Activated CD8-positive, alpha-beta T cell treated with anti-CD3 and anti-CD28 coated beads for 36 hours (primary cell): ENCODE measurements around the gene CATSPERB. TPM values are rescaled to one million over a fixed set of nuclear protein-coding genes. Genes with fewer than 3 reads are reported as not detected.
"Not testable (repeated sequence)": the region's sequence is repeated elsewhere in the genome, so short reads cannot be mapped to it uniquely, and the experiment has no call there.

ENCODE experiments used
- ATAC-seq: fragments of 200-7000 bp; cut with Tn5 transposase; one replicate; pipeline ENCODE4 v1.10.0; 2021; ENCODE audit warnings: mild to moderate bottlenecking, moderate library complexity
- CTCF ChIA-PET: fragments of 350-600 bp; sonication (Branson Sonifier 250); formaldehyde crosslinking; loops from one replicate; lab custom pipeline; 2021; ENCODE audit warnings: antibody characterized with exemption; lab: Charles Lee
- POLR2A ChIA-PET: fragments of 350-600 bp; sonication (Branson Sonifier 250); formaldehyde crosslinking; loops from one replicate; lab custom pipeline; 2021; ENCODE audit warnings: antibody characterized with exemption; lab: Charles Lee
- DNase-seq: peaks from one replicate; pipeline ENCODE4 v3.0.0-alpha.2; 2020
- H3K27ac Mint-ChIP-seq: one replicate; pipeline ENCODE4 v1.8.0; 2021; ENCODE audit warnings: mild to moderate bottlenecking, mixed read lengths
- H3K27me3 Mint-ChIP-seq: one replicate; pipeline ENCODE4 v1.8.0; 2021; ENCODE audit warnings: mixed read lengths
- H3K36me3 Mint-ChIP-seq: one replicate; pipeline ENCODE4 v1.8.0; 2021; ENCODE audit warnings: low read depth, mixed read lengths
- H3K4me1 Mint-ChIP-seq: one replicate; pipeline ENCODE4 v1.8.0; 2021; ENCODE audit warnings: low read depth, mixed read lengths
- H3K4me3 Mint-ChIP-seq: one replicate; pipeline ENCODE4 v1.8.0; 2021; ENCODE audit warnings: mild to moderate bottlenecking, moderate library complexity, mixed read lengths
- H3K9me3 Mint-ChIP-seq: one replicate; pipeline ENCODE4 v1.8.0; 2021; ENCODE audit warnings: mixed read lengths
- CTCF ChIP-seq: fragments of 200-600 bp; IDR thresholded peaks from one replicate; pipeline ENCODE4 v1.8.0; 2022; ENCODE audit warnings: antibody characterized with exemption, mild to moderate bottlenecking
- intact Hi-C: fragments of 100-400 bp; cut with micrococcal nuclease; formaldehyde crosslinking; loops from one replicate; pipeline ENCODE4 v1.10.0; 2022
- total RNA-seq, 2 experiments: library from RNA; stranded (reverse); gene quantifications; one replicate each; pipeline ENCODE4 v1.2.3, GENCODE V29; 2021

The CATSPERB gene
- total RNA-seq, 2 experiments from 2014 or later = 0.27 to 0.60 TPM

- H3K4me3 Mint-ChIP-seq = no peak overlapping the region
- ChIA-PET POLR2A (no interaction called here), CTCF (no interaction called here)
- TF ChIP-seq CTCF = no peak
- peaks cover 11% of the 10 kb centered on the region for H3K9me3 Mint-ChIP-seq
- ATAC-seq (no peak), DNase-seq (no peak)
- H3K36me3 Mint-ChIP-seq = no peaks in the 10 kb centered on the region
- no peak overlapping the region for H3K27ac Mint-ChIP-seq
- H3K4me1 Mint-ChIP-seq = peaks cover 14% of the 10 kb centered on the region
- no peaks in the 10 kb centered on the region for H3K27me3 Mint-ChIP-seq
- intact Hi-C loops = no loop called here
Observed at GRCh38 chr14:91693346-91693745, 38.5 kb downstream of the CATSPERB start.

- ATAC-seq (no peak), DNase-seq (no peak)
- no peak for TF ChIP-seq CTCF
- H3K27ac Mint-ChIP-seq = no peak overlapping the region
- no peak overlapping the region for H3K4me3 Mint-ChIP-seq
- H3K4me1 Mint-ChIP-seq = peaks cover 14% of the 10 kb centered on the region
- no peaks in the 10 kb centered on the region for H3K27me3 Mint-ChIP-seq
- intact Hi-C loops = no loop called here
- ChIA-PET POLR2A (no interaction called here), CTCF (no interaction called here)
- peaks cover 7% of the 10 kb centered on the region for H3K9me3 Mint-ChIP-seq
- no peaks in the 10 kb centered on the region for H3K36me3 Mint-ChIP-seq
Observed at GRCh38 chr14:91692075-91692474, 39.8 kb downstream of the CATSPERB start.

GRCh38 chr14:91689608-91690007, 42.3 kb downstream of the CATSPERB start:
- no peak for TF ChIP-seq CTCF
- POLR2A ChIA-PET = no interaction called here
- no peak for ATAC-seq
- no peak overlapping the region for H3K4me3 Mint-ChIP-seq
- intact Hi-C loops = no loop called here
- DNase-seq = no peak
- H3K4me1 Mint-ChIP-seq = peaks cover under 1% of the 10 kb centered on the region
- no peak overlapping the region for H3K27ac Mint-ChIP-seq
- H3K27me3 Mint-ChIP-seq = no peaks in the 10 kb centered on the region
- CTCF ChIA-PET = no interaction called here
- H3K36me3 Mint-ChIP-seq = no peaks in the 10 kb centered on the region
- H3K9me3 Mint-ChIP-seq = peaks cover 6% of the 10 kb centered on the region

- H3K4me1 Mint-ChIP-seq, ATAC-seq, intact Hi-C loops, H3K4me3 Mint-ChIP-seq, H3K27ac Mint-ChIP-seq, H3K9me3 Mint-ChIP-seq, DNase-seq, H3K27me3 Mint-ChIP-seq, CTCF ChIA-PET, POLR2A ChIA-PET, H3K36me3 Mint-ChIP-seq: not testable (repeated sequence)
Observed at GRCh38 chr14:91687436-91687835, 44.5 kb downstream of the CATSPERB start.

- H3K27me3 Mint-ChIP-seq = no peaks in the 10 kb centered on the region
- H3K9me3 Mint-ChIP-seq = peaks cover 3% of the 10 kb centered on the region
- no peak for TF ChIP-seq CTCF
- intact Hi-C loops = no loop called here
- H3K4me3 Mint-ChIP-seq = no peak overlapping the region
- peaks cover 19% of the 10 kb centered on the region for H3K4me1 Mint-ChIP-seq
- H3K36me3 Mint-ChIP-seq = no peaks in the 10 kb centered on the region
- ATAC-seq (no peak), DNase-seq (no peak)
- ChIA-PET CTCF (no interaction called here), POLR2A (no interaction called here)
- no peak overlapping the region for H3K27ac Mint-ChIP-seq
Observed at GRCh38 chr14:91685600-91685999, 46.3 kb downstream of the CATSPERB start.
